Measurements from ENCODE around the gene USP20. TPM values are rescaled to one million over a fixed set of nuclear protein-coding genes. Genes with fewer than 3 reads are reported as not detected.

Gene USP20
- total and polyA plus RNA-seq, 2 donors (not counting 3 experiments of a cell fraction or from before 2014, with no cell fraction given) = 13.4 to 25.9 TPM

DNA sequence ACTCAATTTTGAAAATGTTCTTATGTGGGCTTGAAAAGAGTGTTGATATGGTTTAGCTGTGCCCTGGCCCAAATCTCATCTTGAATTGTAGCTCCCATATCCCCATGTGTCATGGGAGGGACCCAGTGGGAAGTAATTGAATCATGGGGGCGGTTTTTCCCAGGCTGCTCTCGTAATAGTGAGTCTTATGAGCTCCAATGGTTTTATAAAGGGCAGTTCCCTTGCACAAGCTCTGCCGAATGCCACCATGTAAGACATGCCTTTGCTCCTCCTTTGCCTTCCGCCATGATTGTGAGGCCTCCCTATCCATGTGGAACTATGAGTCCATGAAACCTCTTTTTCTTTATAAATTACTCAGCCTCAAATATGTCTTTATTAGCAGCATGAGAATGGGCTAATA lies 71.0 kb downstream of the USP20 start:
- dilution Hi-C loops (cut with MboI; ENCODE audit: extremely low pct_ligation_motif_present, low sequenced_read_pairs) = no loop called here
- Histone ChIP-seq H3K9me3 (replicated peaks; ENCODE audit: control insufficient read depth, insufficient read depth, low read length) (no peaks in the 10 kb centered on the region), H3K79me2 (ENCODE audit: control insufficient read depth, insufficient read depth, low read length) (no peaks in the 10 kb centered on the region), H2AFZ (ENCODE audit: low read depth, low read length) (no peak overlapping the region), H3K4me2 (ENCODE audit: insufficient read depth, low read length) (no peak overlapping the region), H3K36me3 (ENCODE audit: control insufficient read depth in 2 of 2, extremely low read depth in 1 of 2, insufficient read depth in 2 of 2, low read length in 2 of 2) (peaks cover 0 to 13% of the 10 kb centered on the region in 2 experiments), H3K9ac (replicated peaks; ENCODE audit: extremely low read depth, insufficient read depth, low read length) (no peak overlapping the region), H3K27ac (ENCODE audit: insufficient read depth, low read depth, low read length) (no peak overlapping the region), H3K4me1 (ENCODE audit: control insufficient read depth, extremely low read depth, insufficient read depth, low read length) (peaks cover 3% of the 10 kb centered on the region), H3K4me3 (replicated peaks in 1 of 3; ENCODE audit: insufficient read depth in 1 of 3, low read depth in 1 of 3, low read length in 3 of 3) (no peak overlapping the region), H3K9me1 (replicated peaks; ENCODE audit: control insufficient read depth, extremely low read depth, insufficient read depth, low read length) (no peaks in the 10 kb centered on the region), H4K20me1 (replicated peaks; ENCODE audit: control insufficient read depth, extremely low read depth, insufficient read depth, low read length) (no peaks in the 10 kb centered on the region), H3K27me3 (ENCODE audit: control insufficient read depth in 2 of 2, insufficient read depth in 2 of 2, low read length in 2 of 2) (no peaks in the 10 kb centered on the region)
- ChIA-PET POLR2A (no interaction called here), CTCF (interaction anchor here (3.7 kb wide), 1 partner anchor 20 kb away, joined by 11 read pairs; no protein-coding TSS in a partner anchor)
- no TSS peak for BruUV-seq (replicated peaks)
- TF ChIP-seq GATA2 (IDR thresholded peaks at IDR 0.05; ENCODE audit: insufficient read depth, insufficient read length, low read depth, low read length) (no peak), JUN (IDR thresholded peaks at IDR 0.05; ENCODE audit: borderline replicate concordance, insufficient read depth, insufficient read length, low read depth) (no peak), MYC (IDR thresholded peaks at IDR 0.05; ENCODE audit: low read depth, low read length) (no peak), EZH2 (IDR thresholded peaks at IDR 0.05; ENCODE audit: borderline replicate concordance, low read depth, low read length, severe bottlenecking) (no peak), POLR2AphosphoS5 (IDR thresholded peaks at IDR 0.05; ENCODE audit: insufficient read depth, low read depth, low read length) (no peak), FOS (IDR thresholded peaks at IDR 0.05; ENCODE audit: borderline replicate concordance, insufficient read depth, low read length) (no peak), POLR2A (IDR thresholded peaks at IDR 0.05; ENCODE audit: low read depth, low read length) (no peak)
- TF ChIP-seq, protein P1, sequence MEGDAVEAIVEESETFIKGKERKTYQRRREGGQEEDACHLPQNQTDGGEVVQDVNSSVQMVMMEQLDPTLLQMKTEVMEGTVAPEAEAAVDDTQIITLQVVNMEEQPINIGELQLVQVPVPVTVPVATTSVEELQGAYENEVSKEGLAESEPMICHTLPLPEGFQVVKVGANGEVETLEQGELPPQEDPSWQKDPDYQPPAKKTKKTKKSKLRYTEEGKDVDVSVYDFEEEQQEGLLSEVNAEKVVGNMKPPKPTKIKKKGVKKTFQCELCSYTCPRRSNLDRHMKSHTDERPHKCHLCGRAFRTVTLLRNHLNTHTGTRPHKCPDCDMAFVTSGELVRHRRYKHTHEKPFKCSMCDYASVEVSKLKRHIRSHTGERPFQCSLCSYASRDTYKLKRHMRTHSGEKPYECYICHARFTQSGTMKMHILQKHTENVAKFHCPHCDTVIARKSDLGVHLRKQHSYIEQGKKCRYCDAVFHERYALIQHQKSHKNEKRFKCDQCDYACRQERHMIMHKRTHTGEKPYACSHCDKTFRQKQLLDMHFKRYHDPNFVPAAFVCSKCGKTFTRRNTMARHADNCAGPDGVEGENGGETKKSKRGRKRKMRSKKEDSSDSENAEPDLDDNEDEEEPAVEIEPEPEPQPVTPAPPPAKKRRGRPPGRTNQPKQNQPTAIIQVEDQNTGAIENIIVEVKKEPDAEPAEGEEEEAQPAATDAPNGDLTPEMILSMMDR (IDR thresholded peaks at IDR 0.05; ENCODE audit: extremely low read depth in 1 of 2, insufficient read depth in 1 of 2, low read depth in 1 of 2, low read length in 2 of 2) = no peak
- TF ChIP-seq, protein P2, sequence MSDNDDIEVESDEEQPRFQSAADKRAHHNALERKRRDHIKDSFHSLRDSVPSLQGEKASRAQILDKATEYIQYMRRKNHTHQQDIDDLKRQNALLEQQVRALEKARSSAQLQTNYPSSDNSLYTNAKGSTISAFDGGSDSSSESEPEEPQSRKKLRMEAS (IDR thresholded peaks at IDR 0.05; ENCODE audit: insufficient read depth, insufficient read length) = no peak
- intact Hi-C loops (cut with micrococcal nuclease) = no loop called here
- FAIRE-seq = no peak
- DNase-seq (ENCODE audit: low read depth, low spot score) = no peak
